Kasumi-1 (cell line): ENCODE data around the gene CHSY3.

Experiments used
- DNase-seq, 2 experiments: peaks; one replicate each; lab custom pipeline; 2025; lab: John Stamatoyannopoulos, UW

Gene CHSY3

GRCh38 chr5:129904102-129904666 is at the start of gene CHSY3:
Gene CHSY3 (plus strand): TSS chr5:129904465.
- DNase-seq = peak; percentile 75 to 79

- DNase-seq = no peak
These were observed 47.9 kb upstream of the CHSY3 start for GRCh38 chr5:129856325-129856724.

GRCh38 chr5:129857116-129857515 is 47.1 kb upstream of the CHSY3 start:
- no peak for DNase-seq

- DNase-seq = no peak
These were observed 46.1 kb upstream of the CHSY3 start for GRCh38 chr5:129858131-129858675.

- DNase-seq = no peak
These were observed 19.9 kb upstream of the CHSY3 start for GRCh38 chr5:129884322-129884721.

GRCh38 chr5:129899454-129899853 is 4.8 kb upstream of the CHSY3 start:
- DNase-seq = peak; percentile 34 to 60

GRCh38 chr5:129902816-129903215 is 1.4 kb upstream of the CHSY3 start:
- no peak for DNase-seq

GRCh38 chr5:129903466-129904101 is 681 bp upstream of the CHSY3 start:
- DNase-seq = no peak

GRCh38 chr5:129904667-129905472 is 605 bp downstream of the CHSY3 start:
- peak in 1 of 2 experiments; percentile 13 for DNase-seq

GRCh38 chr5:129905473-129906176 is 1.4 kb downstream of the CHSY3 start:
- DNase-seq = peak in 1 of 2 experiments; percentile 12

- no peak for DNase-seq
These were observed 2.1 kb downstream of the CHSY3 start for GRCh38 chr5:129906177-129906887.

- DNase-seq = no peak
These were observed 5.0 kb downstream of the CHSY3 start for GRCh38 chr5:129909225-129909624.

- no peak for DNase-seq
These were observed 8.5 kb downstream of the CHSY3 start for GRCh38 chr5:129912601-129913255.

- DNase-seq = no peak
These were observed 11.2 kb downstream of the CHSY3 start for GRCh38 chr5:129915415-129915814.

GRCh38 chr5:129917224-129917623 is 13.0 kb downstream of the CHSY3 start:
- DNase-seq = no peak

- DNase-seq = no peak
These were observed 16.9 kb downstream of the CHSY3 start for GRCh38 chr5:129921204-129921603.

- no peak for DNase-seq
These were observed 26.0 kb downstream of the CHSY3 start for GRCh38 chr5:129930221-129930620.

GRCh38 chr5:129935626-129936025 is 31.4 kb downstream of the CHSY3 start:
- no peak for DNase-seq

- DNase-seq = no peak
These were observed 33.8 kb downstream of the CHSY3 start for GRCh38 chr5:129938077-129938476.

- DNase-seq = no peak
These were observed 39.7 kb downstream of the CHSY3 start for GRCh38 chr5:129943936-129944335.

GRCh38 chr5:129945028-129945427 is 40.8 kb downstream of the CHSY3 start:
- no peak for DNase-seq
